ENCODE measurements around the gene CDK6.

Gene CDK6

DNA sequence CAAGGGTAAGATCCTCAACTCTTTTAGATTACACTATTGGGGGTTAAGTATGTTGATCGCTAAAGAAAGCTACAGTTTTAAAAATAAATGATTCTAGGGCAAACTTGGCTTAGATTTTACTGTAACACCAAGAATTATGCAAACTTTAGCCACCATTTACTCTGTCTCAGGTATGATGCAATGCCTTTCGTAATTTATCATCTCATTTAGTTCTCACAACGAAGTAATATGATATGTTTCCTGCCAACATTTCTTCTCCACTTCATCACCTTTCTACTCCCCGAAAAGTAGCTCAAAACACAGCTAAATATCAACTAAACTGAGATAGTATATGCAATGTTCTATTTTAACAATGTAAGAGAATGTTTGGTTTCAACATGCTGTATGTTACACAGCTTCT is 267.2 kb downstream of the CDK6 start:
- DNase-seq, result no peak

DNA sequence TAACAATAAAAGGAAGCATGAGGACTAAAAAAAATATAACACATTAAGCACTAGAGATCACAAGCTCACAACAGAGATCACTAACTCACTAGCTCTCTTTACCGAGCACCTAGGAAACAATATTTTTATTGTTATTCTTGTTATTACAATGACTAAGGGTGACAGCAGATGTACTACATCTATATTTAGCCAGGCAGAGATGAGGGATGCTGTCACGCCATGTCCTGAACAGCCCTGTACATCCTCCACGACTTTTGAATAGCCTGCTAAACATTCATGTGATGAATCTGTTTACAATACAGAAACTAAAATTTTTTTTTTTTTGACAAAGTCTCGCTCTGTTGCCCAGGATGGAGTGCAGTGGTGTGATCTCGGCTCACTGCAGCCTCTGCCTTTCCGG is 268.9 kb downstream of the CDK6 start:
- no peak for DNase-seq

DNA sequence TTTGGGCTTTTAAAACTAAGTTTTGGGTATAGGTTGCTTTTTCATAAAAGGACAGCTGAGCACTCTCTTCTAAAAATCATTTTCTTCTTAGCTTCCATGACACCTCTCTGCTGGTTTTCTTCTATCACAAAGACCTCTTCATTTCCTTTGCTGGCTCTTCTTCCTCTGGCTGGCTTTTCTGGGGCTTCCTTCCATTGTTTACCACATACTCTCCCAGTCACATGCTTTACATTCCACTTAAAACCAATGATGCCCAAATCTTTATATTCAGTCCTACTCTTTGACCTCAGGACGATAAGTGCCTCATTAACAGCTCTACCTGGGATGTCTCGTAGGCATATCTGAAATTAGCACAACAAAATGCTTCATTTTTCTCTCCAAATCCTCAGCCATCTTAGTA is 273.0 kb downstream of the CDK6 start:
- no peak for DNase-seq

DNA sequence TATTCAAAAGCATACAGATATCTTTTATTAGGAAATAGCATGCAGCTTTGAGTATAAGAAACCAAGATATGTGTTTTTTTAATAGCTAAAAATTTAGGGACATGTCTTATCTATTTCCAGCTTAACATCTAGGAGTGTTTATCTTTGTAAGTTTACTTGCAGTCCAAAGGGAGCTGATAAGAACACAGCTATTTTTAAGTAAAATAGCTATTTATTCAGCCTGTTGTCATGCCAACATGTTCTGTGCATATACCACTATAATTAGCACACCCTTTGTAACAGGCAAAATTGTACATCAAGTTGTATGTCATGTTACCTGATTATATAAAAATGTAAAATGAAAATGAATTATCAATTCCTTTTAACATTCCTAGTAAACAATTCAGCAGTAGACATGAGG is 275.8 kb downstream of the CDK6 start:
- no peak for DNase-seq

DNA sequence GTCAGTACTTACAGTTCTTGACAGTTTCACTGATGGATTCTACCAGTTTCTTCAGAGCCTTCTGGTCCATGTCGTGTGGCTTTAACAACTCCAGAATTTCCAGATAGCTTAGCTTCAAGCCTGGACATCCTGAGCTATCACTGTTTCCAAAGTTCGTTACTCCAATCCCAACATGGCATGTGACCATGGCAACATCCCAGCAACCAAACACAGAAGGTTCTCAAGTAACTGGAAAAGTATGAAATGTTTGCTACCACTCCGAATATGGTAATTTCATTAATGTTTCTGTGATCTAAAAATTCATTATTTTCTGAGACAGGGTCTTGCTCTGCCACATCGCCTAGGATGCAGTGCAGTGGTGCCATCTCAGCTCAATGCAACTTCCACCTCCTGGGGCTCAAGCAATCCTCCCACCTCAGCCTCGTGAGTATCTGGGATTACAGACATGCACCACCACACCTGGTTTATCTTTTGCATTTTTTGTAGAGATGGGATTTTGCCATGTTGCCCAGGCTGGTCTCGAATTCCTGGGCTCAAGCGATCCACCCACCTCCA is 278.5 kb downstream of the CDK6 start:
- DNase-seq, result no peak

DNA sequence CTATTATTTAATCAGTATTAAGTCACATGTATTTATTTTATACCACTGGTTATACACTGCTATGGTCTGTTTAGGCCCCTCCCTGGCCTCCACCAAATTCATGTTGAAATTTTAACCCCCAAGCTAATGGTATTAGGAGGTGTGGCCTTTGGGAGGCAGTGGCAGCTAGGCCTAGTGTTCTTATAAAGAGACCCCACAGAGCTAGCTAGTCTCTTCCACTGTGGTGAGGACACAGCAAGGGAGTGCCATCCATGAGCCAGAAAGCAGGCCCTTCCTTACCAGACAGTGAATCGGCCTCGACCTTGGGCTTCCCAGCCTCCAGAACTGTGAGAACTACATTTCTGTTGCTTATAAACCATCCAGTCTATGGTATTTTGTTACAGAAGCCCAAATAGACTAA is 279.1 kb downstream of the CDK6 start:
- no peak for DNase-seq

Data from T-helper 1 cell (primary cell).